Mucosa of descending colon (tissue), 3 donors: Measurements from ENCODE around the gene SNAP47. TPM values are rescaled to one million over a fixed set of nuclear protein-coding genes. Genes with fewer than 3 reads are reported as not detected.
A peak's percentile ranks its signal among the peaks of the same experiment; 100 is the strongest.

ENCODE experiments used
- ATAC-seq: fragments of 200-7000 bp; cut with Tn5 transposase; one replicate; pipeline ENCODE4 v1.9.1; 2020; ENCODE audit warnings: mild to moderate bottlenecking, moderate library complexity
- DNase-seq, 3 donors: peaks; one replicate each; pipeline ENCODE4 v3.0.0-alpha.2; 2020
- H3K36me3 ChIP-seq: fragments of 200-600 bp; one replicate; pipeline ENCODE4 v1.8.0; 2021; ENCODE audit warnings: low read depth, mild to moderate bottlenecking
- H3K4me1 ChIP-seq: fragments of 200-600 bp; one replicate; pipeline ENCODE4 v1.8.0; 2021; ENCODE audit warnings: low read depth, mild to moderate bottlenecking
- H3K4me3 ChIP-seq: fragments of 200-600 bp; one replicate; pipeline ENCODE4 v1.8.0; 2021; ENCODE audit warnings: mild to moderate bottlenecking
- H3K9me3 ChIP-seq: fragments of 200-600 bp; one replicate; pipeline ENCODE4 v1.8.0; 2021; ENCODE audit warnings: mild to moderate bottlenecking
- CTCF ChIP-seq: fragments of 200-600 bp; IDR thresholded peaks from one replicate; pipeline ENCODE4 v1.8.0; 2022; ENCODE audit warnings: antibody characterized with exemption, mild to moderate bottlenecking
- intact Hi-C, 2 donors: fragments of 100-400 bp; cut with DNase I in 1 of 2; cut with micrococcal nuclease in 1 of 2; formaldehyde crosslinking; loops; one replicate each; pipeline versions ENCODE4 v1.11.0 to v1.11.1; 2022; cut with DNase I, micrococcal nuclease
- total RNA-seq, 3 donors: library from RNA; stranded (reverse); fragmentation: NEBNext Ultra II Directional in 2 of 3; extraction: Animal tissue kit (Norgen Biotek cat#: 25700) in 2 of 3; gene quantifications; one replicate each; pipeline versions ENCODE4 v1.2.1 to v1.2.4, GENCODE V29; 2021 to 2023
- donor health status: DM: no; HTN: no; CAD: no; lungs with moderate emphysema.
- donor health status: DM: no; HTN: no; CAD: no.
- donor health status: DM: no; HTN: yes; CAD: no.

Gene SNAP47
- total RNA-seq, 3 donors from 2014 or later: 16.4 to 31.9 (median 27.6) TPM

- H3K36me3 ChIP-seq: peaks cover 3% of the 10 kb centered on the region
Observed at GRCh38 chr1:227769047-227769935, 34.1 kb downstream of the SNAP47 start.

GRCh38 chr1:227769936-227770494 is 34.8 kb downstream of the SNAP47 start:
- no peak overlapping the region for H3K4me3 ChIP-seq
- H3K36me3 ChIP-seq: peaks cover 3% of the 10 kb centered on the region
- no peaks in the 10 kb centered on the region for H3K9me3 ChIP-seq
- no peaks in the 10 kb centered on the region for H3K4me1 ChIP-seq
- ATAC-seq (no peak), DNase-seq (peak in 1 of 3 donors; percentile 27)
- intact Hi-C loops: loop anchor here in 1 of 2 donors (10.0 kb wide), 1 partner anchor 285 kb away; no protein-coding TSS in a partner anchor
- TF ChIP-seq CTCF: no peak

More at GRCh38 chr1:227769047-227769935, 34.1 kb downstream of the SNAP47 start:
- H3K4me1 ChIP-seq: no peaks in the 10 kb centered on the region
- H3K9me3 ChIP-seq: no peaks in the 10 kb centered on the region
- intact Hi-C loops: loop anchor here in 1 of 2 donors (10.0 kb wide), 1 partner anchor 284 kb away; no protein-coding TSS in a partner anchor
- no peak overlapping the region for H3K4me3 ChIP-seq
- no peak for TF ChIP-seq CTCF
- ATAC-seq (no peak), DNase-seq (peak in 1 of 3 donors; percentile 34)

- H3K9me3 ChIP-seq: no peaks in the 10 kb centered on the region
- ATAC-seq (no peak), DNase-seq (peak in 1 of 3 donors; percentile 19)
- no peak overlapping the region for H3K4me3 ChIP-seq
- intact Hi-C loops: no loop called here
- peaks cover 3% of the 10 kb centered on the region for H3K36me3 ChIP-seq
- H3K4me1 ChIP-seq: no peaks in the 10 kb centered on the region
- no peak for TF ChIP-seq CTCF
Observed at GRCh38 chr1:227770812-227771211, 35.6 kb downstream of the SNAP47 start.

- peaks cover 3% of the 10 kb centered on the region for H3K36me3 ChIP-seq
- intact Hi-C loops: no loop called here
- no peak for TF ChIP-seq CTCF
- ATAC-seq (no peak), DNase-seq (peak in 1 of 3 donors; percentile 37)
- no peak overlapping the region for H3K4me3 ChIP-seq
- no peaks in the 10 kb centered on the region for H3K4me1 ChIP-seq
- no peaks in the 10 kb centered on the region for H3K9me3 ChIP-seq
Observed at GRCh38 chr1:227771326-227771725, 36.1 kb downstream of the SNAP47 start.

- TF ChIP-seq CTCF: no peak
- no peak overlapping the region for H3K4me3 ChIP-seq
- ATAC-seq: no peak
- no peaks in the 10 kb centered on the region for H3K9me3 ChIP-seq
- DNase-seq: no peak
- H3K36me3 ChIP-seq: peaks cover 3% of the 10 kb centered on the region
- no peaks in the 10 kb centered on the region for H3K4me1 ChIP-seq
- intact Hi-C loops: no loop called here
Observed at GRCh38 chr1:227771771-227772170, 36.5 kb downstream of the SNAP47 start.
